NCI-H146 treated with DMSO at 0.1 percent for 48 hours (cell line): Measurements from ENCODE around the gene ASB13.

Experiments used
- DNase-seq: peaks from one replicate; lab custom pipeline; 2025; ENCODE audit not compliant: unreplicated experiment; lab: John Stamatoyannopoulos, UW

ASB13 gene

DNA sequence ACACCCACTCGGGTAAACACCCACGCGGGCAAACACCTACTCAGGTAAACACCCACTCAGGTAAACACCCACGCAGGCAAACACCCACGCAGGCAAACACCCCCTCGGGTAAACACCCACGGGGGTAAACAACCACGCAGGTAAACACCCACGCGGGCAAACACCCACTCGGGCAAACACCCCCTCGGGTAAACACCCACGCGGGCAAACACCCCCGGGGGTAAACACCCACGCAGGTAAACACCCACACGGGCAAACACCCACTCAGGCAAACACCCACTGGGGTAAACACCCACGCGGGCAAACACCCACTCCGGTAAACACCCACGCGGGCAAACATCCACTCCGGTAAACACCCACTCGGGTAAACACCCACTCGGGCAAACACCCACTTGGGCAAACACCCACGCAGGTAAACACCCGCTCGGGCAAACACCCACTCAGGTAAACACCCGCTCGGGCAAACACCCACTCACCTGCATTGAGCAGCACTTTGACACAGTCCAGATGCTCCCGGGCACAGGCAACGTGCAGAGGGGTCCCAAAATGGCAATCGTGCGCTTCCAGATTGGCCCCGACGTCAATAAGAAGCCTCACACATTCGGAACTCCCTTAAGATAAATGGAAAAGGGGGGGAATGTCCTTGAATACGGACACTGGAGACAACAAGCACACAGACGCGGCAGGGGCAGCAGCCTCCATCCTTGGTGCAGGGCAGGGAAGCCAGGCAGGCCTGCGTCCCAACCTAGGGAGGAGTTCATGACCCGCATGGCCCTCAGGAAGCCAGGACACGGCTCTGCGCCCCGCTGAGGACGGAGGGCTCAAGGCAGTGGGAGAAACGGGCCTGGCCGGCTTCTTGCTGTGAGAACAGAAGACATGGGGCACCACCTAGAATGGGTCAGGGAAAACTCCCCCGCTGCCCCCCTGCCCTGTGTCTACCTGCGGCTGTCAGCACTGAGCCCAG, 17.6 kb downstream of the ASB13 start:
- no peak for DNase-seq

GRCh38 chr10:5647507-5648240, 18.7 kb downstream of the ASB13 start:
- DNase-seq, result no peak

GRCh38 chr10:5645944-5646617, 20.3 kb downstream of the ASB13 start:
- no peak for DNase-seq

DNA sequence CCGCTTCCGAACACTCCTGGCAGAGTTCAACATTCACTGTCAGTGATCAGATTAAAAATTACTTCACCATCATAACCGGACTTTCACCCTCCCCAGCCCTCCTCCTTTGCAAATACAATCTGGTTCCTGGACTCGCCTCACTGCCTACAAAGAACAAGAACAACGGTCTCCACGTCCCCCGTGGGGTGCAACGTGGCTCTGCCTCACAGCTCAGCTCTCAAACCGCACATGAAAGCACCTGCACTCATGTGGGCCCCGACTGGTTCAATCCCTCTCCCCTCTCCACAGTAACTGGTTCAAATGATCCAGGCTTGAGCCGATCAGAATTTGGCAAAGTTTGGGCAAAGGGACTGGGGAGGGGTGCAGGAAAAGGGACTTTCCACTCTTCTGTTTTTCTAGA, 21.0 kb downstream of the ASB13 start:
- no peak for DNase-seq

DNA sequence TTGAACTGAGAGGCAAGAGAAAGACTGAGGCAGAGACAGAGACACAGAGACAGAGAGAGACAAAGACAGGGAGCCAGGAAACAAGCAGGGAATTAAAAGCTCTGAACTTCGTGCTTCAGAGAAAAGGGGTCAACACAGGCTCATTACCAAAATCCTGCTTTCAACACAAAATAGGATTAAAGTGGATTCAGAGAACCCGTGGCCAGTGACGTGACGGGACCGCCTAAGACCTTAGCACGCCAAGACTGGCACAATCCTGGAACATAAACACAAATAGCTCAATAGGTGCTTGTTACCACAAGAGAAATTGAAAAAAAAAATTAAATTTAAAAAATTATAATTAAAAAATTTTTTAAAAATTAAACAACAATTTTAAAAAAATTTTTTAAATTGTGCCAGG, 21.5 kb downstream of the ASB13 start:
- DNase-seq, result no peak

DNA sequence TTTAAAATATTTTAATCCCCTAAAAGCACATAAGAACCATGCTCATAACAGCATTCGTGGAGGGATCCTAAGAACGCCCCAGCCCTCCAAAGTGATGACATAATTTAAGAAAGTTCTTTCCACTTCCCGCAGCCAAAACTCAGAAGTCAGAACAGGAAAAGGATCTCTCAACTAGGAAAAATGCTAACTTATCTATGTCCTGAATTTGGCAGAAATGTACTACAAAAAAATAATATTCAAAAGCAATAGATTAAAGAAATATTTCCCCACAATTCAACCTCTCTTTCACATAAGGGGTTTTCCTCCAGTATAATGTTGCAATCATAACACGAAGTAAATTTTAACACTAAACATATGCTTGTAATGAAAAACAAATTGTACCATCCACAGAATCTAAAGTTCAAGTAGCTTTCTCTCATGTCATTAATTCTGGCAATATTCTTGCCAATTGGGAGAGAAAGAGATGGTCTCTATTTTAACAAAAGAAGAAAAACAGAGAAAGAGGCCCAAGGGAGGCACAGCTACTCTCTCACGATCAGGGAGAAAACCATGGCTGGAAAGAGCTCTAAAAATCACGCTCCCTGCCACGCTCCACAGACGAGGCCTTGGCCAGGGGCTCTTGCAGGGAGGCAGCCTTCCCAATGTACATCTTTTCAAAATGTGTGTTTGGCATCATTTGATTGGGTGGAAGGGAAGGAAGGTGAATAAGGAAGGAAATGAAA, 22.9 kb downstream of the ASB13 start:
- DNase-seq, result no peak

DNA sequence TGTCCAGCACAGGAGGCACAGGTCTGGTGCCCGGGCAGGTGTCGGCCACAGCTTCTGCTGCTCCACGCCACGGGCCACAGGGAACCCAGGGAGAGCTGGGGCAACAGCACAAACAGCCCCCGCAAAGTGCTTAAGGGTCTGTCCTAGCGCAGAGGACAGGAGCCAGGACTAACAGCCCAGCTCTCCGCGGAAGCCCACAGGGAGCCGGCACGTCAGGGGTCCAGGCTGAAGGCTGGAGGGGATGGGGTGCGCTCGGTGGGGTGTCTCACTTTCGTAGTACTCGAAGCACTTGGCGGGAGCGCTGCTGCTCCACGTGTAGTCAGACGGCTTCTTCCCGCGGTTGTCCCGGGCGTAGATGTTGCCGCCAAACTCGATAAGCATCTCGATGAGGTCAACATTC, 24.9 kb downstream of the ASB13 start:
- no peak for DNase-seq

- DNase-seq, result no peak
Observed at GRCh38 chr10:5640501-5640900, 25.9 kb downstream of the ASB13 start.

DNA sequence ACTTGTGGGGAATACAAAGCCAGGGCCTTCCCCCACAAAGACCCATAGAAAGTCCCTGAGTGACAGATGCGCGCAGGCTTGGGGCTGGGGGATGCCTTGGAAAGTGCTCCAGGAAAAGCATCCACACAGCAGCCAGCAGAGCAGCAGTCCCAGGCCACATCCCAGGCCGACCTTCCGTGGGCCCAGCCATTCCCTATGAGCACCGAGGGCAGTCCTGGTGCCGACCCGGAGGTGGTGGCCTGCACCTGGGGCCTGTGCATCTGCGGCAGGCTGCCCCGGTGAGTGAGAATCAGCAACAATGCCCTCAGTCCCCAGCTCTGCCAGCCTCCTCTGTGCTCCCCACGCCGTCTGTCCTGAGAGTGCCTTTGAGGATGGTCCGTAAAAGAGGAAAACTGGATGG, 26.4 kb downstream of the ASB13 start:
- no peak for DNase-seq

GRCh38 chr10:5639066-5639465, 27.3 kb downstream of the ASB13 start:
- DNase-seq, result no peak

- no peak for DNase-seq
Observed at GRCh38 chr10:5638494-5638893, 27.9 kb downstream of the ASB13 start.

DNA sequence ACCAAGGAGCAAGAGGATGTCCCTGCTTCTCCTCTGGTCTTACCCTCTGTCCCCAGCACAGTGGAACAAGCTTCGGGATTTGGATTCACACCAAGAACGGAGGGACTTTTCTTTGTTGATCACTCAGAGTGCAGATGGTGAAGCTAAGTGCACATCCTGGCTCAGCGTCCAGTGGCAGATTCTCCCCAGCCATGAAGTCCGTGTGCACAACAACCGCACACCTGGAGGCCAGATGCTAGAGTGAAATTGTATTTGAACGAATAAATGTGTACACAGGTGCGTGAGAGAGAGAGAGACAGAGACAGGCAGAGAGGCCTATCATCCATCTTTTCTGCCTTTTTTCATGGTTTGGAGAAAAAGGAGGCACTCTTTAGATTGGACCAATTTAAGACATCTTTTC, 31.5 kb downstream of the ASB13 start:
- DNase-seq, result peak; percentile 63

GRCh38 chr10:5633166-5633749, 33.1 kb downstream of the ASB13 start:
- no peak for DNase-seq

GRCh38 chr10:5632446-5632845, 33.9 kb downstream of the ASB13 start:
- no peak for DNase-seq

- DNase-seq, result no peak
Observed at GRCh38 chr10:5631936-5632335, 34.5 kb downstream of the ASB13 start.

GRCh38 chr10:5630112-5630436, 36.3 kb downstream of the ASB13 start:
- no peak for DNase-seq

DNA sequence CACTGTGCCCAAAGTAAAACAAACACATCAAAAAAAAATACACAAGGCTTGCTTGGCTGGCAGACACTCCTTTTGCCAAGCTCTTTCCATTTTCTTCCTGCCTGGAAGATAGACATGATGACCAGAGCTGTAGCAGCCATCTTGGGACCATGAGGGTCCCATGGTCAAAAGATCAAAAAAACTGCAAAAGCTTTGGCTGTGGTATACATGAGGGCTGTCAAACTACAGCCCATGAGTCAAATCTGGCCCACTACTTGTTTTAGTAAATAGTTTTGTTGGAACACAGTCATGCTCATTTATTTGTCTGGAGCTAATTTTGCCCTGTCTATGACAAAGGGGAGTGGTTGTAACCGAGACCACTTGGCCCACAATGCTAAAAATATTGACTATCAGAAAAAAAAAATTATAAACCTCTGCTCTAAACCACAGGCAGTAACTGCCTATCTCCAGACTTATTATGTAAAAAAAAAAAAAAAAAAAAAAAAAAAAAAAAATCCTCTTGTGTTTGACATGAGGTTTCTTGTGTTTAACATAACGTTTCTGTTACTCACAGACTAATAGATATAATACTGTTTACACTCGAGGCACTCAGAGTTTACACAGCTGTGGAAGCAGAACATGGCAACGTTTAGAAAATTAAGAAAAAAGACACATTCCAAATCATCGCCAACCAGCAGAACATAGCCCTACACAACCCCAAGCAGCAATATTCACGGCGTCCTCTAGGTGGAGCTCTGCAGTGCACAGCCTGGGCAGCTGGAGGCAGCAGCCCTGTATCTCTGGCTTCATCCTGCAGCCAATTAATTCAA, 36.9 kb downstream of the ASB13 start:
- DNase-seq, result peak; percentile 94

DNA sequence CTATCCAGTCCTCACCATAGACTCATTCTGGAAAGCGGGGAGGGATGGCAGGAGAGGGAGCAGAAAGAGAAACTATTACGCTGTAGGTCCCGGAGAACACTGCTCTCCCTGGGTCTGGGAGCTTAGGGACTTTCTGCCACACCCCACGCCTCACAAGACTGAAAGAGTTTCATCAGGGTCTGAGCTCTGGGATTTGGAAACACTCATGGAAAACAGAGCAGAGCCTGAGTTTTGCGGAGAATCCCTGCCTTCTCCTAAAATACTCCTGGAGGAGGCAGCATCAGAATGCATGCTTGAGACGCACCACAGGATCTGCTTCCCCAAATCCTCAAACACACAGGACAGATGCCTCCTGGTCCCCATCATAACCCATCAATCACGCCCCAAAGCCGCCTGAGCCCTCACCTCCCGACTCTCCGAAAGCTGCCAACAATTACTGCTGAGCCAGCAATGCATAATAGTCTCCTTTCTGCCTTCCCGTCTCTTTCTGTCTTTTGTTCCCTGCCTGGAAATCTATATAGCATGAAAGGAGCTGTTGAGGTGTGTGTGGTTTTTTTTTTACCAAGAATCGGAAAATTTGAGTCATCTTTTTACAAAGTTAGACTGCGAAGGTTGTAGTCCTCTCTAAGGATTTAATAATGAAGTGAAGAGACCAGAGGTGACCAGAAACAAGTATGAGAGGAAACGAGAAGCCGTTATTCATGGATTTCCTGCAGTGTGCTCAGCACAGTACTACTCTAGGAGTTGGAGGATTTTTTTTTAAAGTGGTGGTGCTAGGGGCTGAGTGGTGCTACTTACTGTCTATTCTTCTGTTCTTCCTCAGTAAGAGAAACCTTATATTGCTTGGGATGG, 37.7 kb downstream of the ASB13 start:
- no peak for DNase-seq

GRCh38 chr10:5627486-5628044, 38.8 kb downstream of the ASB13 start:
- DNase-seq, result no peak
